ENCODE results near the gene FCHSD2. TPM values are rescaled to one million over a fixed set of nuclear protein-coding genes. Genes with fewer than 3 reads are reported as not detected.

Gene FCHSD2
- polyA plus RNA-seq, 1 donor (not counting 4 experiments of a cell fraction or from before 2014, with no cell fraction given), result 14.2 TPM

GRCh38 chr11:73139476-73140198, 2.5 kb downstream of the FCHSD2 start:
- no peak for TF ChIP-seq CTCF (optimal IDR thresholded peaks at IDR 0.05 in 1 of 3, IDR thresholded peaks at IDR 0.05 in 1 of 3, conservative IDR thresholded peaks at IDR 0.05 in 1 of 3; ENCODE audit: extremely low read depth in 1 of 3, insufficient read depth in 2 of 3, low read length in 3 of 3)
- TF ChIP-seq EZH2 (IDR thresholded peaks at IDR 0.05; ENCODE audit: low read length), result no peak
- Histone ChIP-seq H3K4me1 (ENCODE audit: control insufficient read depth, extremely low read depth, insufficient read depth, low read length) (peaks cover 16% of the 10 kb centered on the region), H3K79me2 (ENCODE audit: control insufficient read depth, insufficient read depth, low read length) (peaks cover 37% of the 10 kb centered on the region), H3K9me3 (ENCODE audit: control insufficient read depth, low read depth, low read length) (no peaks in the 10 kb centered on the region), H3K27ac (ENCODE audit: control insufficient read depth, insufficient read depth, low read length) (peak overlapping the region; percentile 89), H3K4me2 (ENCODE audit: control insufficient read depth, extremely low read depth, insufficient read depth, low read depth, low read length) (peak overlapping the region; percentile 97), H4K20me1 (ENCODE audit: control insufficient read depth, extremely low read depth, insufficient read depth, low read length) (no peaks in the 10 kb centered on the region), H3K4me3 (ENCODE audit: control insufficient read depth in 2 of 3, extremely low read depth in 1 of 3, insufficient read depth in 2 of 3, low read depth in 1 of 3, low read length in 3 of 3) (peak overlapping the region in 2 of 3 experiments; percentile 5 to 92), H3K36me3 (ENCODE audit: control insufficient read depth in 2 of 2, extremely low read depth in 1 of 2, insufficient read depth in 2 of 2, low read length in 2 of 2) (peaks cover 0 to 5% of the 10 kb centered on the region in 2 experiments), H3K27me3 (ENCODE audit: control insufficient read depth, extremely low read depth, insufficient read depth, low read length) (no peaks in the 10 kb centered on the region), H3K9me1 (ENCODE audit: control insufficient read depth, extremely low read depth, insufficient read depth, low read length) (no peaks in the 10 kb centered on the region), H3K9ac (ENCODE audit: control insufficient read depth, extremely low read depth, insufficient read depth, low read length) (peak overlapping the region; percentile 89), H2AFZ (ENCODE audit: control insufficient read depth, low read length) (no peak overlapping the region)
- dilution Hi-C loops (cut with MboI; ENCODE audit: extremely low pct_ligation_motif_present, low sequenced_read_pairs), result no loop called here
- FAIRE-seq (no peak), DNase-seq (ENCODE audit: low read depth, low spot score) (no peak)

- no peak overlapping the region for H3K27ac ChIP-seq (ENCODE audit: control insufficient read depth, insufficient read depth, low read length)
- no peaks in the 10 kb centered on the region for H3K27me3 ChIP-seq (ENCODE audit: control insufficient read depth, extremely low read depth, insufficient read depth, low read length)
- no peak for TF ChIP-seq CTCF (optimal IDR thresholded peaks at IDR 0.05 in 1 of 3, IDR thresholded peaks at IDR 0.05 in 1 of 3, conservative IDR thresholded peaks at IDR 0.05 in 1 of 3; ENCODE audit: extremely low read depth in 1 of 3, insufficient read depth in 2 of 3, low read length in 3 of 3)
- TF ChIP-seq EZH2 (IDR thresholded peaks at IDR 0.05; ENCODE audit: low read length), result no peak
- no peak overlapping the region for H3K4me2 ChIP-seq (ENCODE audit: control insufficient read depth, extremely low read depth, insufficient read depth, low read depth, low read length)
- H3K4me3 ChIP-seq (ENCODE audit: control insufficient read depth in 2 of 3, extremely low read depth in 1 of 3, insufficient read depth in 2 of 3, low read depth in 1 of 3, low read length in 3 of 3), result no peak overlapping the region
- FAIRE-seq (no peak), DNase-seq (ENCODE audit: low read depth, low spot score) (no peak)
- H3K79me2 ChIP-seq (ENCODE audit: control insufficient read depth, insufficient read depth, low read length), result peaks cover 37% of the 10 kb centered on the region
- no peaks in the 10 kb centered on the region for H3K9me1 ChIP-seq (ENCODE audit: control insufficient read depth, extremely low read depth, insufficient read depth, low read length)
- no peak overlapping the region for H2AFZ ChIP-seq (ENCODE audit: control insufficient read depth, low read length)
- H3K36me3 ChIP-seq (ENCODE audit: control insufficient read depth in 2 of 2, extremely low read depth in 1 of 2, insufficient read depth in 2 of 2, low read length in 2 of 2), result peaks cover 0 to 5% of the 10 kb centered on the region in 2 experiments
- no peaks in the 10 kb centered on the region for H4K20me1 ChIP-seq (ENCODE audit: control insufficient read depth, extremely low read depth, insufficient read depth, low read length)
- H3K9ac ChIP-seq (ENCODE audit: control insufficient read depth, extremely low read depth, insufficient read depth, low read length), result no peak overlapping the region
- no peaks in the 10 kb centered on the region for H3K9me3 ChIP-seq (ENCODE audit: control insufficient read depth, low read depth, low read length)
- peaks cover 13% of the 10 kb centered on the region for H3K4me1 ChIP-seq (ENCODE audit: control insufficient read depth, extremely low read depth, insufficient read depth, low read length)
- dilution Hi-C loops (cut with MboI; ENCODE audit: extremely low pct_ligation_motif_present, low sequenced_read_pairs), result no loop called here
Observed at GRCh38 chr11:73137944-73138274, 4.2 kb downstream of the FCHSD2 start.
